CD4-positive, alpha-beta T cell treated with Interleukin-17A for 4 hours (primary cell): ENCODE results near the gene SCAI.
"Not testable (repeated sequence)": the region's sequence is repeated elsewhere in the genome, so short reads cannot be mapped to it uniquely, and the experiment has no call there.

ENCODE experiments used
- DNase-seq: peaks from one replicate; pipeline ENCODE4 v3.0.0-alpha.2; 2020; ENCODE audit warnings: mixed read lengths

Gene SCAI

DNA sequence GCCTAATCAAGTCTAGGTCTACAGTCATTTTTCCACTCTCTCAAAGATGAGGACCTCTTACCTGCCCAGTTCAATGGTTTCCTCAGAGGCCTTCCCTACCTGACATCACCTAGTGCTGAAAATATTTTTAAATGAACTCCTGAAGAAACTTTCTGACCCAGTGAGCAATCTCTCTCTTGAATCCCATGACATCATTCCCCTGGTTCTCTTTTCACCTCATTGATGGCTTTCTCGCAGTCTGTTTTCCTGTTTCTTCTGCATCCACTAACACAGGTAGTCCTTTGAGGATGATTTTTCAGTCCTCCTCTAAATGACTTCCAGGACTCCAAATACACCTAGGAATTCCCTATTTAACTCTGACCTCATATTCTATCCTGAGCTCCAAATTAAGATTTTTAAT lies 40.3 kb downstream of the SCAI start:
- no peak for DNase-seq

DNA sequence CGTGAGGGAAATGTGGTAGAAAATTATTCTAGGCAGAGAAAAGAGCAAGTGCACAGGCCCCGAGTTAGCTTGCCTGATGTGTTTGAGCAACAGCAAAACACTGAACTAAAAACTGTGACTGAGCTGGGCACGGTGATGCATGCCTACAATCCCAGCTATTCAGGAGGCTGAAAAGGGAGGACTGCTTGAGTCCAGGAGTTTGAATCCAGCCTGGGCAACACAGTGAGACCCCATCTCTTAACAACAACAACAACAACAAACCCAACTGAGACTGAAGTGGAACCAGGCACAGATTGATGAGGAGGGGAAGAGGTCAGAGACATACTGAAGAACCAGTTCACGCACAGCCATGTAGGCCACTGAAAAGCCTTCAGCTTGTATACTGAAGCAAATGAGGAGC lies 42.5 kb downstream of the SCAI start:
- no peak for DNase-seq

DNA sequence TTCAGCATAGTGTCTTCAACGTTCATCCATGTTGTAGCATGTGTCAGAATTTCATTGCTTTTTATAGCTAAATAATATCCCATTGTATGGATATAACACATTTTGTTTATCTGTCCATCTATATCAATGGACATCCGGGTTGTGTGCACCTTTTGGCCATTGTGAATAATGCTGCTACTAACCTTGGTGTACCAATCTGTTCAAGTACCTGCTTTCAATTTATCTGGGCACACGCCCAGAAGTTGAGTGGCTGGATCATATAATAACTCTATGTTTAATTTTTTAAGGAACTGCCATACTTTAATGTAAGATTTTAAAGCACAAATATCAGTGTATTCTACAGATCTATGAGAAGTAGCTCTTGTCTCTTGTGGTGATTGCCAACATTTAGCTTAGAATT lies 43.5 kb downstream of the SCAI start:
- DNase-seq: no peak

DNA sequence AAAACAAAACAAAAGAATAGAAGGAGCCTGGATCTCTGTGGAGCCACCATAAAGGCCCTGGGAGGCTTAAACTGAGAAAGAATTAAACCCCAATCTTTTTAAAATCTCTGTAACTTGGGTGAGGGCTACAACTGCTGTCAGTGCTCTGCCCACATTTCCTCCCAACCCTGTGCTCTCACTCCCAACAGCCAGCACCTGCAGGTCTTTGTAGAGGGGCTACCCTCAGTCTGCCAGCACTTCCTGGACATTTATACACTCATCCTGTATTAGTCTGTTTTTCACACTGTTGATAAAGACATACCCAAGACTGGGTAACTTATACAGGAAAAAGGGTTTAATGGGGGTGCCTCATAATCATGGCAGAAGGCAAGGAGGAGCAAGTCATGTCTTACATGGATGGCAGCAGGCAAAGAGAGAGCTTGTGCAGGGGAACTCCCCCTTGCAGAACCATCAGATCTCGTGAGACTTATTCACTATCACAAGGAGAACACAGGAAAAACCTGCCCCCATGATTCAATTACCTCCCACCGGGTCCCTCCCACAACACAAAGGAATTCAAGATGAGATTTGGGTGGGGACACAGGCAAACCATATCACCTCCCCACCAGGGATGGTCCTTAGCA lies 47.4 kb downstream of the SCAI start:
- no peak for DNase-seq

DNA sequence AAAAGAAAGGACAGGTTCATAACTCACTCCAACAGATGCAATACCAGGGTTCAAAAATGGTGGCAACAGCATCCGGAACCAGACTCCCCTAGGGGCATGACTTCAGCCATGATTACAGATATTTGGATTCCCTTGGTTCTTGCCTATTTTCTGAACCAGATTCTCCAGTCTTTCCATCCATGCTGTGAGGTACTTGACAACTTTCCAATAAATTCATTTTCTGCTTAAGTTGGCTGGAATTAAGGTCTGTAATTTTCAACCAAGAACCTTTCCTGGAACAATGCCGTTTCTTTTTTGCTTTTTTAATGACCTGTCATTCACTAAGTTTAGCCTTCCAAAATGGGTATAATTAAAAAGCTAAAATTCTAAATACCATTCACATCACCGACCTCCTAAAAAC lies 52.2 kb downstream of the SCAI start:
- DNase-seq: no peak

DNA sequence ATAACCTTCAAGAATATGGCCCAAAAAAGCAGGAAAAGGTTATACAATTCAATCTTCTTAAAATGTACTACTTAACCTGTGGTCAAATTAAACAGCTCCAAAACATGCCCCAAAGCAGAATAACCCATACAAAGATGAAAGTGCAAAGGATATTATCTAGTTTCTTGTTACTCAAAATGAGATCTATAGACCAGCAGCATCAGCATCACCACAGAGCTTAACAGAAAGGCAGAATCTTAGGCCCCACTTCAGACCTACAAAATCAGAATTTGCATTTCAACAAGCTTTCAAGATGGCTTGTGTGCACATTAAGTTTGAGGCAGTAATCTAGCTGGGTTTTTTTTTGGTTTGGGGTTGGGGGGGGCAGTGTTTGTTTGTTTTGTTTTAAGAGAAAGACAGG lies 54.0 kb downstream of the SCAI start:
- no peak for DNase-seq

DNA sequence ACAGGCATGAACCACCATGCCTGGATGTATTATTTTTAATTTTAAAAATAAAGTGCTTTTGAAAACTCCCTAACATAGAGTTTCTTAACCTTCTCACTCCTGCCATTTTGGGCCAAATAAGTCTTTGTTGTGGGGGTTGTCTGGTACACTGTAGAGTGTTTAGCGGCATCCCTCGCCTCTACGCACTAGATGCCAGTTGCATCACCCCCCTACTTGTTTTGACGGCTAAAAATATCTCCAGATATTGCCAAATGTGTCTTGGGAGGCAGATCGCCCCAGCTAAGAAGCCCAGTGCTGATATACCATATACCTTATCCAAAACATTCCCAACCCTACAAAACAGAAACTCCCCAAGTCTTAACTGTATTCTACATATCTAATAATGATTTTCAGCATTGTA lies 54.6 kb downstream of the SCAI start:
- DNase-seq: no peak

DNA sequence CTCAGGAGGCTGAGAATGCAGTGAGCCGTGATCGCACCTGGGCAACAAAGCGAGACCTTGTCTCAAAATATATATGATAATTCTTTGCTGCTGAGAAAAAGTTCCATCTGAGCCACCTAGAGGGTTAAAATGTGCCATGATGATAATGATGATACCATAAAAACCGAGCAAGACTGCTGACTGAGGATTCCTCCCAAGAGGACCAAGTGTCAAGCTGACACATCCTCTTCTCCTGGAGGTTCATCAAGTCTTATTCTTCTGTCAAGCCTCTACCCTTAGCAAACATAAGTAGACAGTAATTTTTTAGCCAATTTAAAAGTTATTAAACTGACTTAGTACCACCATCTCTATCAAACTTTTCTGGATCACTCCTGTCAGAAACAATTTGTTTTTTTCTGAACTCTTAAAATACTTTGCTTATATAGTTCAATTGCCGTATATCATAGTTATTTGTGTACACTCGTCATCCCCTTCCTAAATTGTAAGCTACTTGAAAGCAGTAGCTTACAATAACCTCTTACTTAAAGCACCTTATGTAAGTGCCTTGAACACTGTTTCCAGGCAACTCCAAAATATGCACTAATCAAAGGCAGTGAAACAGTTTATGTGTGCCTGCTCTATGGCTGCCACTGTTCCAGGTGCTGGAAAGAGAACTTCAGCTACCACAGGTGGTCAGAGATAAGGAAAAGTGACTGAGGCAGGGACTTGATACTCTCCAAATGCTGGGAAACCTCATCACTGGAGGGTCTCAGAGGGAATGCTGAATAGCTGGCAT lies 57.4 kb downstream of the SCAI start:
- DNase-seq: no peak

DNA sequence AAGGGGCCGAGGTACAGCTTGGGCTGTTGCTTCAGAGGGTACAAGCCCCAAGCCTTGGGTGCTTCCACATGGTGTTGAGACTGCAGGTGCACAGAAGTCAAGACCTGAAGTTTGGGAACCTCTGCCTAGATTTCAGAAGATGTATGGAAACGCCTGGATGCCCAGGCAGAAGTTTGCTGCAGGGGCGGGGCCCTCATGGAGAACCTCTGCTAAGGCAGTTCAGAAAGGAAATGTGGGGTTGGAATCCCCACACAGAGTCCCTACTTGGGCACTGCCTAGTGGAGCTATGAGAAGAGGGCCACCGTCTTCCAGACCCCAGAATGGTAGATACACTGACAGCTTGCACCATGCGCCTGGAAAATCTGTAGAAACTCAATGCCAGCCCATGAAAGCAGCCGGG lies 61.1 kb downstream of the SCAI start:
- not testable (repeated sequence) for DNase-seq

DNA sequence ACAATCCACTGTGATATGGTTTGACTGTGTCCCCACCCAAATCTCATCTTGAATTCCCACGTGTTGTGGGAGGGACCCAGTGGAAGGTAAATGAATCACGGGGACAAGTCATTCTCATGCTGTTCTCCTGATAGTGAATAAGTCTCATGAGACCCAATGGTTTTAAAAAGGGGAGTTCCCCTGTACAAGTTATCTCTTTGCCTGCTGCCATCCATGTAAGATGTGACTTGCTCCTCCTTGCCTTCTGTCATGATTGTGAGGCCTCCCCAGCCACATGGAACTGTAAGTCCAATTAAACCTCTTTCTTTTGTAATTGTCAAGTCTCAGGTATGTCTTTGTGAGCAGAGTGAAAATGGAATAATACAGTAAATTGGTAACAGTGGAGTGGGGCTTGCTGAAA lies 62.5 kb downstream of the SCAI start:
- not testable (repeated sequence) for DNase-seq

DNA sequence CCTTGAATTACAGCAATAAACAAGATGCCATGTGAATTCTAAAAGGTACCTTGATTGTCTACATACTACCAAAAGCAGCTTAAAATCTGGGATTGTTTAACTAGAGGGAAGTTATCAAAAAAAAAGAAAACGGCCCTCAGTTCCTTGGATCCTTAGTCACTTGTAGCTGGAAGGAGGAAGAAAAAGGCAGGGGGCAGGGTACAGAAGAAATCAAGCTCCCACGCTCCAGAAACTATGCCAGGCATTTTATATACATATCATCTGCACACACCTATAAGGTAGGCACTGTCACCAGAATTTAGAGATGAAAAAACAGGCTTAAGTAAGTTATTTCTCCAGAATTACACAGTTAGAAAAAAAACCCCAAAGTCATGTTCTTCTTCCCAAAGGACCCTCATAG lies 63.4 kb downstream of the SCAI start:
- no peak for DNase-seq

DNA sequence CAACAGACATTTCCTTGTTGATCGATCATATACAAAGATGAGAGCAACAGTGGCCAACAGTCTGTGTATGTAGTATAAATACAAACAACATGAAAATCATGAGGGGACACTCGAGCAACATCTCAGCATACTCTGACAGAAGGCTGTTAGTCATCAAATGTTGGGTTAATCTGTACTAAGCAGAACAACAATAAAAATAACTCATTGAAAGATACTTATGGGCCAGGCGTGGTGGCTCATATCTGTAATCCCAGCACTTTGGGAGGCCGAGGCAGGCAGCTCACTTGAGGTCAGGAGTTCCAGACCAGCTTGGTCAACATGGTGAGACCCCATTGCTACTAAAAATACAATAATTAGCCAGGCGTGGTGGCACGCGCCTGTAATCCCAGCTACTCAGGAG lies 67.3 kb downstream of the SCAI start:
- no peak for DNase-seq

DNA sequence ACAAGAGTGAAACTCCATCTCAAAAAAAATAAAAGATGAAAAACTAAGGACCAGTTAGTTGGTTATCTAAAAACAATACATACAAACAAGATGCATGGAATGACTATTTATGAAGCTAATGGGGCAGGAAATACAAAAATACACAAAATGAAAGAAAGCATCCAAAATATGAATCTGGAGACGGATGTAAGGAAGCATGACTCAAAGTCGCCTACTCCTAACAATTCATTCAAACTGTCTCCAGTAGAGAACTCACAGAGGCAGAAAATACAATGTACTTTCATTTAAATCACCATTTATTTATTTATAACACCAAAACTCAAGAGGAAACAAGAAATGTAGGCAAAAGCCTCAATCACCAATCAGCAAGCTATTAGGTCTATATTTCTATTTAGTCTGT lies 68.4 kb downstream of the SCAI start:
- DNase-seq: no peak

DNA sequence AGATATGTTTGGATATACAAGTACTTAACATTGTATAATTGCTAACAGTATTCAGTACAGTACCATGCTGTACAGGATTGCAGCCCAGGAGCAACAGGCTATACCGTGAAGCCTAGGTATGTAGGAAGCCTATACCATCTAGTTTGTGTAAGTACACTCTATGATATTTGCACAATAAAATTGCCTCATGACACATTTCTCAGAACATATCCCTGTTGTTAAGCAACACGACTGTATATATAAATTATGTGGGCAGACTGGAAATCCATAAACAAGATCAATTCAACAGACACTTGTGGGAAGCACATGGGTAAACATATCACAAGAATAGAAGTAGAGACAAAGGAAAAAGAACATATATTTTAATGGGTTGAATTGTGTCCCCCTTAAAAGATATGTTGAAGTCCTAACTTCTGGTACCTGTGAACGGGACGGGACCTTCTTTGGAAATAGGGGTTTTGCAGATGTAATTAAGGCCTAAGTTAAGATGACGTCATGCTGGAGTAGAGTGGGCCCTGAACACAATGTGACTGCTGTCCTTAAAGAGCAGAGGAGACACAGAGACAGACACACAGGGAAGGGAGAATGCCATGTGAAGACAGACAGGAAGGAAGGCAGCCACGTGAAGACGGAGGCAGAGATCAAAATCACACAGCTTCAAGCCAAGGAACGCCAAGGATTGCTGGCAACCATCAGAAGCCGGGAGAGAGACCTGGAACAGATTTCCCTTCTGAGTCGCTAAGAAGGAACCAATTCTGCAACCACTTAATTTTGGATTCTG lies 76.3 kb downstream of the SCAI start:
- no peak for DNase-seq

DNA sequence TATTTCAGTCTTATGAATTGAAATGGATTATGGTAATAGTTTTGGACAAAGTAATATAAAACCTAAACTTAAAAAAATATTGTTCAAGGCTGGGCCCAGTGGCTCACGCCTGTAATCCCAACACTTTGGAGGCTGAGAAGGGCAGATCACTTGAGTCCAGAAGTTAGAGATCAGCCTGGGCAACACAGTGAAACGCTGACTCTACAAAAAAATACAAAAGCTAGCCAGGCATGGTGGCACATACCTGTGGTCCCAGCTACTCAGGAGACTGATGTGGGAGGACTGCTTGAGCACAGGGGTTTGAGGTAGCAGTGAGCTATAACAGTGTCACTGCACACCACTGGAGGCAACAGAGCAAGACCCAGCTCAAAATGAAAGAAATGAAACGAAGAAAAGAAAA lies 81.9 kb downstream of the SCAI start:
- DNase-seq: no peak

DNA sequence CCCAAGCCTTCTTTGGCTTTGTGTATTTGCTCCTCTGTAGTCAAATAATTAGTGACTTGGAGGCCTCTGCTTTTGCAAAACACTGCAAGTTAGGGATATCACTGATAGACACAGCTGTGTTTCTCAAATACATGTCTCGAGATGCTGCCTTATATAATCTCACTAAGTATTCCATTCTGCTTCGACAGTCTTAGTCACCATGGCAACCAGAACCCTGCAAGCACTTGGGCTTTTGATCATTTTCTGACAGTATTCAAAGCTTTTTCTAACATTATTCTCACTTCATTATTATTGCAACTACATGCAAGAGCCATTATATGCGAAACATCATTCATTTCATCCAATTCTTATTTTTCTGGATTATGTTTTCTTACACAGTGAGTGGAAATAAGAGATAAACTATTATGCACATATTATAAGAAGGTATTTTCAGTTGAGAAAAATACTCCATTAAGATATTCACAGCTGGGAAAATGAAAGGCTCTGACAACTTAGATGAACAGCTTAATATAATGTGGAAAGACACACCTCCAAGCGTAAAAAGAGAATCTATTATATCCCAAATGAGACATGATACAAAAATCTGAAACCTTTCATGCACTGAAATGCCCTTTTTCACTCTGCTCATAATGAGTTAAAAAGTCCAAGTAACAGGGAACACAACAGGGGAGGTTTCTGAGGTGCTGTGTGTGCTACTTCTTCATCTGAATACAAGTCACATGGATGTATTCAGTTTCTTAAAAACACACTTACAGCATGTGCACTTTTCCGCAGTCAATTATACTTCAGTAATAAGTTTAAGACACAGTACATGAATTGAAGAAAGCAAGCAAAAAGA lies 93.9 kb downstream of the SCAI start:
- DNase-seq: no peak

DNA sequence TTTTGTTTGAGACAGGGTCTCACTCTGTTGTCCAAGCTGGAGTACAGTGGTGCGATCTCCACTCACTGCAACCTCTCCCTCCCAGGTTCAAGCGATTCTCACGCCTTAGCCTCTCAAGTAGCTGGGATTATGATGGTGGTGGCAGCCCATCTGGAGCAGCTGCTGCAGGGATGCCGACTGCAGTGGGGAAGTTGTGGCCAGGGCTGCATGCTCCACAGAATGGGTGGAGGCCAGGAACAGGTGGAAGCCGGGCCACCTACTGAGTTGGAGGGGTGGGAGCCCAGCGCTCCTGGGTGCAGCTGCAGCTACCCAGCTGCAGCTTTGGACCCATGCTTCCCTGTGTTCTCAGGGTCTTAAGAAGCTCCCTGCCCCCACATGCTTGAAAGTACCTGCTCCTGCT lies 99.7 kb downstream of the SCAI start:
- no peak for DNase-seq

DNA sequence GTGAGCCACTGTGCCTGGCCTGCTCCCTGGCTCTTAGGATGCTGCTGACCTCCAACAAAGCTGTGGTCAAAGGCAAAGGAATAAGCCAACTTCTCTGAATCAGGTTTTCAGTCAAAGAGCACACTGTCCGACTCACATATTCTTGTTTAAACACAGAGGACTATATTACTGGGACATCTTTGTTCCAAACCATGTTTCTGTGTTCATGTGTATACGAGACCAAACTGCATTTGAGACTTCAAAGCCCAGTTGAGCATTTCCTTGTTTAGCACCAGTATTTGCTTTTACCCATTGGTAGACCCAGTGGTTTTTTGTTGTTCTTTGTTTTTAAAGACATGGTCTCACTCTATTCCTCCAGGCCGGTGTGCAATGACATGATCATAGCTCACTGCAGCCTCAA lies 100.2 kb downstream of the SCAI start:
- DNase-seq: no peak

DNA sequence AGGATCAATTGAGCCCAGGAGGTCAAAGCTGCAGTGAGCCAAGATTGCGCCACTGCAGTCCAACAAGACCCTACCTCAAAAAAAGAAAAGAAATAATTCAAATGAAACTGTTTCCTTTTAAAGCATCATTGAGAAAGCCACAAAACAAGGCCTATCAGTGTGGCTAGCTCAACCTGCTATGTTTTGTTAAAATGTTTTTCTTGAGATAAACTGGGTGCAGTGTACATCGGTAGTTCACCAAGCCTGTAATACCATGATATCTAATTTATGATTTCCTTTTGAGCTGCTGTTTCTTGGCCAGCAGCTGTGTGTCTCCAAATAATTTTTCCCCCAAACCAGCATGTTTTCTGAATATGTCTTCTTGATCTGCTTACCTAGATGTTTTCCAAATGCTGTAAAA lies 105.2 kb downstream of the SCAI start:
- DNase-seq: no peak

DNA sequence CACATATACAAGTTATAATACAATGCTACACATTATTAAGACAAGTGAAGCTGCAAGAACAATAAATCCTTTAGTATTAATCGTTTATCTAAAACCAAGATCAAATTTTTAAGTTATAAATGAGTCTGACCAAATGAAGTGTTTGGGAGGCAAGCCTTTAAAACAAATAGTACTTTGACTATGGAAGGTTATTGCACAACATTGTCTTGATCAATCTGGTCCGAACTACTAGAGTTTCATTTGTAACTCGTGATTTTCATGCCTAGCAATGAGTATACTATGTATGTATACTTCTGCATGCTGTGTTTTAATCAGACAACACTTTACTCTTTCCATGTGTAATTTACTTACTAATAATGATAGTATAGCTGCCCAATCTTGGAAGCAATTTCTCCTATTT lies 115.3 kb downstream of the SCAI start:
- DNase-seq: no peak

DNA sequence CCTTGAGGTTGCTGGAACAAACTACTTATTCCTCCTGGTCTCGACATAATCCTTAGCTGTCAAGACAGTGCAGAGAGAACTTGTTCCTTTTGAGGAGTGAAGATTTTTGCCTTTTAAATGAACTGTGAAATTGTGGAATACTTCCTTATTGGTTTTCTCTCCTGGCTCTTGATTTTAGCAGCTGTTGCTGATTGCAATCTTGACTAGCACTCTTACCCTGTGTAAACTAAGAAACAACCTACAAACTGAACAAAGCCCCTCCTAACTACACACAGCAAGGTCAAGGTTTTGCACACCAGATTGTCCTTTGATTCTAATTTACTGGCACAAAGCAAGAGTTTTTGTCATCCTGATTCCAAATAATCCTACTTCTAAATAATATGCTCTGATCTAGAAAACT lies 118.4 kb downstream of the SCAI start:
- no peak for DNase-seq

DNA sequence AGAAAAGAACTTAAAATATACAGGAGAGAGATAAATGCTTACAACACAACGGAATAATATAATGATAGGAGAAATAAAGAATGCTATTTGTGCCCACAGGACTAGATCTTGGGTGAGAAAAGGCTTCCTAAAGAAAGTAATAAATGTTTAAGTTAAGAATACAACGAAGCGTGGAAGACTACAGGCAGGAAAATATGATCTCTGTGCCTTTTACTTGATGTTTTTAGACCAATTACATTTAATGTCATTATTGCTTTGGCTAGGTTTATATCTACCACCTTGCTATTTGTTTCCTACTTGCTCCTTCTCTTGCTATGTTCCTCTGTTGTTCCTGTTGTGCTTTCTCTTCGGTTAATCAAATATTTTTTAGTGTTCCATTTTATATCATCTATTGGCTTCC lies 122.3 kb downstream of the SCAI start:
- no peak for DNase-seq

DNA sequence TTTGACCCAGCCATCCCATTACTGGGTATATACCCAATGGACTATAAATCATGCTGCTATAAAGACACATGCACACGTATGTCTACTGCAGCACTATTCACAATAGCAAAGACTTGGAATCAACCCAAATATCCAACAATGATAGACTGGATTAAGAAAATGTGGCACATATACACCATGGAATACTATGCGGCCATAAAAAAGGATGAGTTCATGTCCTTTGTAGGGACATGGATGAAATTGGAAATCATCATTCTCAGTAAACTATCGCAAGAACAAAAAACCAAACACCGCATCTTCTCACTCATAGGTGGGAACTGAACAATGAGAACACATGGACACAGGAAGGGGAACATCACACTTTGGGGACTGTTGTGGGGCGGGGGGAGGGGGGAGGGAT lies 127.7 kb downstream of the SCAI start:
- not testable (repeated sequence) for DNase-seq
